HEK293 (cell line): ENCODE data around the gene CHAC1.

Experiments used
- CTCF ChIP-seq: fragments of 450-650 bp; formaldehyde crosslinking; IDR thresholded peaks from 2 replicates; pipeline ENCODE4 v1.5.1; 2016; ENCODE audit warnings: missing biosample characterization, missing genetic modification characterization
- KLF17 ChIP-seq: fragments of 450-650 bp; formaldehyde crosslinking; IDR thresholded peaks from 2 replicates; pipeline ENCODE4 v1.5.1; 2016; ENCODE audit warnings: missing biosample characterization, missing genetic modification characterization
- YY1 ChIP-seq: fragments of 450-650 bp; formaldehyde crosslinking; IDR thresholded peaks from 2 replicates; pipeline ENCODE4 v1.5.1; 2018; ENCODE audit warnings: missing biosample characterization, missing genetic modification characterization
- ZEB2 ChIP-seq: fragments of 450-650 bp; formaldehyde crosslinking; IDR thresholded peaks from 2 replicates; pipeline ENCODE4 v1.5.1; 2016; ENCODE audit warnings: missing biosample characterization, missing genetic modification characterization
- ZFP69B ChIP-seq: fragments of 450-650 bp; formaldehyde crosslinking; IDR thresholded peaks from 2 replicates; pipeline ENCODE4 v1.5.1; 2016; ENCODE audit warnings: missing biosample characterization, missing genetic modification characterization
- ZNF274 ChIP-seq, 2 experiments: fragments of 200-500 bp in 1 of 2; fragments of 450-650 bp in 1 of 2; sonication (Bioruptor generic) in 1 of 2; formaldehyde crosslinking in 1 of 2; IDR thresholded peaks; 2 replicates each; pipeline versions ENCODE4 v1.5.1 to v1.6.1; 2014 to 2016; ENCODE audit warnings: borderline replicate concordance in 1 of 2, inconsistent platforms in 1 of 2, low read length in 1 of 2, missing biosample characterization in 1 of 2, missing genetic modification characterization in 1 of 2
- ZNF830 ChIP-seq: fragments of 450-650 bp; IDR thresholded peaks from 2 replicates; pipeline ENCODE4 v1.5.0; 2018; ENCODE audit warnings: missing biosample characterization, missing genetic modification characterization, low read depth, mild to moderate bottlenecking, moderate library complexity
- TF ChIP-seq, protein P1 (sequence below): fragments of 450-650 bp; formaldehyde crosslinking; IDR thresholded peaks from 2 replicates; pipeline ENCODE4 v1.5.1; 2016; ENCODE audit warnings: missing biosample characterization, missing genetic modification characterization
- TF ChIP-seq, protein P2 (sequence below): fragments of 450-650 bp; formaldehyde crosslinking; IDR thresholded peaks from 2 replicates; pipeline ENCODE4 v1.5.1; 2016; ENCODE audit warnings: missing biosample characterization, missing genetic modification characterization

DNA sequence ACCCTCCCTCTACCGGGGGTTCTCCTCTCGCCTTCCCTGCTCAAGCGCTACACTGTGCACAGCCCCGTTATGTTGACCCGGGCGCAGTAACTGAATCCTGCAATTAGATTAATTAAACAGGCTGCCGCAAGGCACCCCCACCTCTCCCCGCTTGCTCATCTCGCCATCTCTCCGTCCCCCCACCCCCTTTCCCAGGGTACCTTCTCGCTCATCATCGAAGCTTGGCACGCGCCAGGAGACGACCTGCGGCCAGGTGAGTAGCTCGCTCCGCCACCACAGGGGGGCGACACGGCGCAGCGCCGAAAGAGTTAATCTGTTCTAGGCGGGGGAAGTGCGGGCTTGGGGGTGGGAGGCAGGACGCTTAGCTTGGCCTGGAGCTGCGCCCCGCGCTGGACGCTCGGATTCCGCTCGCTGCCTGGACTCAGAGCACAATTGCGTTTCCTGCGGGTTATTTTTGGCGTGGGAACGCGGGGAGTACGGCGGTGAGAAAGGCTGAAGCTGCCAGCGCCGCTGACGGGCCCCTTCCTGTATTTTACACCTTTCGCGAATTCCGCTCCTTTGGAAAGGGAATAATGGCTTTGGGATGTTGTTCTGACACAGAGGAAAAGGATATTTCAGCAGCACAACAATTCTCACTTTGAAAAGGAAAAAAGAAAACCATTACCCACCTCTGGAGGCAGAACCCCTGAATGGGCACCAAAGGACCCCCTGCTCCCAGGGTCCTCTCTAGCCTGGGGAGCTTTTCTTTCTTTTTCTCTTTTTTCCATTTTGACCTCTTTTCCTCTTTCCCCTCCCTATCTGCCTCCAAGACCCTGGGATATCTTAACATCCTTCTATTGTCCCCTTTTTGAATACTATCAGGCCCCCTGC lies 22.6 kb upstream of the CHAC1 start:
- TF ChIP-seq CTCF (tag by site-specific recombination) (peak; percentile 95), ZNF274 (IDR thresholded peaks at IDR 0.05; ENCODE audit: low read length) (no peak), ZNF274 (tag by site-specific recombination; IDR thresholded peaks at IDR 0.05; ENCODE audit: borderline replicate concordance) (no peak), ZFP69B (peak; percentile 53; the same call in 1 of the 2 replicates), ZEB2 (tag by site-specific recombination) (peak; percentile 97), KLF17 (tag by site-specific recombination) (peak; percentile 72), YY1 (tag by site-specific recombination) (no peak), ZNF830 (tag by site-specific recombination) (no peak)
- TF ChIP-seq, protein P1, sequence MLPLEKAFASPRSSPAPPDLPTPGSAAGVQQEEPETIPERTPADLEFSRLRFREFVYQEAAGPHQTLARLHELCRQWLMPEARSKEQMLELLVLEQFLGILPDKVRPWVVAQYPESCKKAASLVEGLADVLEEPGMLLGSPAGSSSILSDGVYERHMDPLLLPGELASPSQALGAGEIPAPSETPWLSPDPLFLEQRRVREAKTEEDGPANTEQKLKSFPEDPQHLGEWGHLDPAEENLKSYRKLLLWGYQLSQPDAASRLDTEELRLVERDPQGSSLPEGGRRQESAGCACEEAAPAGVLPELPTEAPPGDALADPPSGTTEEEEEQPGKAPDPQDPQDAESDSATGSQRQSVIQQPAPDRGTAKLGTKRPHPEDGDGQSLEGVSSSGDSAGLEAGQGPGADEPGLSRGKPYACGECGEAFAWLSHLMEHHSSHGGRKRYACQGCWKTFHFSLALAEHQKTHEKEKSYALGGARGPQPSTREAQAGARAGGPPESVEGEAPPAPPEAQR (tag by site-specific recombination) = no peak
- TF ChIP-seq, protein P2, sequence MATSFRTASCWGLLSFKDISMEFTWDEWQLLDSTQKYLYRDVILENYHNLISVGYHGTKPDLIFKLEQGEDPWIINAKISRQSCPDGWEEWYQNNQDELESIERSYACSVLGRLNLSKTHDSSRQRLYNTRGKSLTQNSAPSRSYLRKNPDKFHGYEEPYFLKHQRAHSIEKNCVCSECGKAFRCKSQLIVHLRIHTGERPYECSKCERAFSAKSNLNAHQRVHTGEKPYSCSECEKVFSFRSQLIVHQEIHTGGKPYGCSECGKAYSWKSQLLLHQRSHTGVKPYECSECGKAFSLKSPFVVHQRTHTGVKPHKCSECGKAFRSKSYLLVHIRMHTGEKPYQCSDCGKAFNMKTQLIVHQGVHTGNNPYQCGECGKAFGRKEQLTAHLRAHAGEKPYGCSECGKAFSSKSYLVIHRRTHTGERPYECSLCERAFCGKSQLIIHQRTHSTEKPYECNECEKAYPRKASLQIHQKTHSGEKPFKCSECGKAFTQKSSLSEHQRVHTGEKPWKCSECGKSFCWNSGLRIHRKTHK (tag by site-specific recombination) = no peak
